ENCODE measurements around the gene REC114. TPM values are rescaled to one million over a fixed set of nuclear protein-coding genes. Genes with fewer than 3 reads are reported as not detected.

The REC114 gene
- total RNA-seq, 4 donors from 2014 or later = not detected

DNA sequence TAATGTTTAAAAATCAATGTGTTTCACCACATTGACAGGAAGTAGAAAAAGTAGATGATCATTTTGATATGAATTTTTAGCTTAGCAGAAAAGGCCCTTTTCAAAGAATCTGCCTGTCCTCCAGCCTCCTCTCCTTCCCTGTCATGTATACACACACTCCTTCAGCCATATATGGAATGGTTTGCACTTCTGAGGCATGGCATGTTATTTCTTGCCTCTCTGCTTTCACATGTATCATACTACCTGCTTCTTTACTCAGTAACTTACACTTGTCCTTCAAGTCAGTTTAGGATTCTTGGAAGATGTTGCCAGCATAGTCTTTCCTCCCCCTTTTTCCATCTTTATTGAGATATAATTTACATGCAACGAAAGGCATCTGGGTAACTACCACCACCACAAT is 79.0 kb downstream of the REC114 start:
- DNase-seq = no peak
- H3K36me3 ChIP-seq = no peaks in the 10 kb centered on the region
- H3K9me3 ChIP-seq = no peaks in the 10 kb centered on the region
- no peaks in the 10 kb centered on the region for H3K4me1 ChIP-seq
- no peak overlapping the region for H3K27ac ChIP-seq
- no peak overlapping the region for H3K4me3 ChIP-seq
- TF ChIP-seq POLR2A (IDR thresholded peaks at IDR 0.05) = no peak
- TF ChIP-seq, protein P1, sequence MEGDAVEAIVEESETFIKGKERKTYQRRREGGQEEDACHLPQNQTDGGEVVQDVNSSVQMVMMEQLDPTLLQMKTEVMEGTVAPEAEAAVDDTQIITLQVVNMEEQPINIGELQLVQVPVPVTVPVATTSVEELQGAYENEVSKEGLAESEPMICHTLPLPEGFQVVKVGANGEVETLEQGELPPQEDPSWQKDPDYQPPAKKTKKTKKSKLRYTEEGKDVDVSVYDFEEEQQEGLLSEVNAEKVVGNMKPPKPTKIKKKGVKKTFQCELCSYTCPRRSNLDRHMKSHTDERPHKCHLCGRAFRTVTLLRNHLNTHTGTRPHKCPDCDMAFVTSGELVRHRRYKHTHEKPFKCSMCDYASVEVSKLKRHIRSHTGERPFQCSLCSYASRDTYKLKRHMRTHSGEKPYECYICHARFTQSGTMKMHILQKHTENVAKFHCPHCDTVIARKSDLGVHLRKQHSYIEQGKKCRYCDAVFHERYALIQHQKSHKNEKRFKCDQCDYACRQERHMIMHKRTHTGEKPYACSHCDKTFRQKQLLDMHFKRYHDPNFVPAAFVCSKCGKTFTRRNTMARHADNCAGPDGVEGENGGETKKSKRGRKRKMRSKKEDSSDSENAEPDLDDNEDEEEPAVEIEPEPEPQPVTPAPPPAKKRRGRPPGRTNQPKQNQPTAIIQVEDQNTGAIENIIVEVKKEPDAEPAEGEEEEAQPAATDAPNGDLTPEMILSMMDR (IDR thresholded peaks at IDR 0.05) = no peak
- intact Hi-C loops (cut with DNase I; ENCODE audit: low total_unique reads) = no loop called here
- no peaks in the 10 kb centered on the region for H3K27me3 ChIP-seq

DNA sequence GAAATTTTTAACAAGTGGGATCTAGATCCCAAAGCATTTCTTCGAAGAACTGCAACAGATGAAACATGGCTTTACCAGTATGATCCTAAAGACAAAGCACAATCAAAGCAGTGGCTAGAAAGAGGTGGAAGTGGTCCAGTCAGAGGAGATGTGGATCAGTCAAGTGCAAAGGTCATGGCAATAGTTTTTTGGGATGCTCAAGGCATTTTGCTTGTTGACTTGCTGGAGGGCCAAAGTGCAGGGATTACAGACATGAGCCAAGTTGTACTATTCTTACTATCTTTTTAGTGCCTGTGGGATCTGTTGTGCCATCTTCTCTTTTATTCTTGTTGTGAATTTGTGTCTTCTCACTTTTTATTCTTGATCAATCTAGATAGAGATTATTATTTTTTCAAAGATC is 82.0 kb downstream of the REC114 start:
- intact Hi-C loops (cut with DNase I; ENCODE audit: low total_unique reads) = no loop called here
- Histone ChIP-seq H3K9me3 (no peaks in the 10 kb centered on the region), H3K27ac (no peak overlapping the region), H3K27me3 (no peaks in the 10 kb centered on the region), H3K4me3 (no peak overlapping the region), H3K4me1 (no peaks in the 10 kb centered on the region), H3K36me3 (no peaks in the 10 kb centered on the region)
- TF ChIP-seq, protein P1 (IDR thresholded peaks at IDR 0.05) = no peak
- TF ChIP-seq POLR2A (IDR thresholded peaks at IDR 0.05) = no peak
- DNase-seq = no peak

- no peak overlapping the region for H3K27ac ChIP-seq
- intact Hi-C loops (cut with DNase I; ENCODE audit: low total_unique reads) = no loop called here
- no peaks in the 10 kb centered on the region for H3K9me3 ChIP-seq
- H3K4me1 ChIP-seq = no peaks in the 10 kb centered on the region
- TF ChIP-seq POLR2A (IDR thresholded peaks at IDR 0.05) = no peak
- TF ChIP-seq, protein P1 (IDR thresholded peaks at IDR 0.05) = no peak
- H3K36me3 ChIP-seq = no peaks in the 10 kb centered on the region
- no peak overlapping the region for H3K4me3 ChIP-seq
- no peak for DNase-seq
- H3K27me3 ChIP-seq = no peaks in the 10 kb centered on the region
Observed at GRCh38 chr15:73527598-73527997, 84.6 kb downstream of the REC114 start.

DNA sequence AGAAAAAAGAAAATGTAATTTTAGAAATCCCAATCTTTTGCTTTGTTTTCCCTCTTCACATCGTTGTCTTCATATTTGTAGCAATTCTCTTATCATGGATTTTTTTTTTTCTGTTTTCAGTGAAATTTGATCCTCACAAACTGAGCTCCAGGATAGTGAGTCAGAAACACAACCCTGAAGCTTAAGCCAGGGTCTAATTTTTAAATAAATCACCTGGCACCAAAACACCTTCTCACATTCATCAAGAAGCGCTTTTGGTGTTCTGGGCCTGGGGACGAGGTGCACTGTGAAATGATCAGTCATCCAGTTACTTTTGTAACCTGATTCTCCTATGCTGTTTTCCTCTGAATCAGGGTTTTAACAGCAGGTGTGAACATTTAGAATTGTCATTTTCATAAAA is 87.7 kb downstream of the REC114 start:
- intact Hi-C loops (cut with DNase I; ENCODE audit: low total_unique reads) = no loop called here
- no peak for DNase-seq
- H3K36me3 ChIP-seq = no peaks in the 10 kb centered on the region
- H3K4me3 ChIP-seq = no peak overlapping the region
- no peak overlapping the region for H3K27ac ChIP-seq
- TF ChIP-seq, protein P1 (IDR thresholded peaks at IDR 0.05) = no peak
- no peak for TF ChIP-seq POLR2A (IDR thresholded peaks at IDR 0.05)
- H3K27me3 ChIP-seq = no peaks in the 10 kb centered on the region
- H3K4me1 ChIP-seq = no peaks in the 10 kb centered on the region
- no peaks in the 10 kb centered on the region for H3K9me3 ChIP-seq

GRCh38 chr15:73538123-73538522 is 95.2 kb downstream of the REC114 start:
- no peaks in the 10 kb centered on the region for H3K27me3 ChIP-seq
- no peak overlapping the region for H3K27ac ChIP-seq
- H3K36me3 ChIP-seq = no peaks in the 10 kb centered on the region
- no peaks in the 10 kb centered on the region for H3K4me1 ChIP-seq
- no peak for DNase-seq
- H3K9me3 ChIP-seq = no peaks in the 10 kb centered on the region
- no peak overlapping the region for H3K4me3 ChIP-seq
- intact Hi-C loops (cut with DNase I; ENCODE audit: low total_unique reads) = no loop called here
- TF ChIP-seq, protein P1 (IDR thresholded peaks at IDR 0.05) = no peak
- no peak for TF ChIP-seq POLR2A (IDR thresholded peaks at IDR 0.05)

Measured in uterus (tissue), 4 donors.